ENCODE measurements around the gene PTGDS. TPM values are rescaled to one million over a fixed set of nuclear protein-coding genes. Genes with fewer than 3 reads are reported as not detected.
A peak's percentile ranks its signal among the peaks of the same experiment; 100 is the strongest.

PTGDS gene
- total RNA-seq, 8 experiments from 2014 or later = 1.2 to 273 (median 12.3) TPM

- no peak overlapping the region for H3K4me3 ChIP-seq
- ATAC-seq (replicated peaks in 6 of 8) = no peak
- peaks cover 18 to 27% of the 10 kb centered on the region in 2 donors for H3K4me1 ChIP-seq (replicated peaks in 1 of 2)
- in situ Hi-C loops (cut with MboI; ENCODE audit: low pct_unique_long_range_greater_than_20kb in 2 of 9, low sequenced_read_pairs in 9 of 9, unreplicated experiment in 9 of 9) = no loop called here
- no peak overlapping the region for H3K27ac ChIP-seq
- WGBS, 10 experiments = 86% methylated on average over 1 of the region's 12 CpGs; no CpG with 5 or more reads in 9 of the 10 experiments
These were observed 13.6 kb upstream of the PTGDS start for GRCh38 chr9:136963751-136964150.

GRCh38 chr9:136964171-136964689, 13.1 kb upstream of the PTGDS start:
- H3K4me1 ChIP-seq (replicated peaks in 1 of 2) = peaks cover 20 to 28% of the 10 kb centered on the region in 2 donors
- ATAC-seq (replicated peaks in 6 of 8) = peak in 3 of 8 experiments; percentile 6 to 60 (median 31)
- no peak overlapping the region for H3K27ac ChIP-seq
- in situ Hi-C loops (cut with MboI; ENCODE audit: low pct_unique_long_range_greater_than_20kb in 2 of 9, low sequenced_read_pairs in 9 of 9, unreplicated experiment in 9 of 9) = no loop called here
- 0 to 100% (median 60%) methylated on average over 1 to 13 of the region's 22 CpGs; no CpG with 5 or more reads in 6 of the 10 experiments for WGBS, 10 experiments
- H3K4me3 ChIP-seq = no peak overlapping the region

- 43 to 100% (median 81%) methylated on average over 1 to 8 of the region's 26 CpGs; no CpG with 5 or more reads in 3 of the 10 experiments for WGBS, 10 experiments
- no peak for ATAC-seq (replicated peaks in 6 of 8)
- Histone ChIP-seq H3K4me3 (no peak overlapping the region), H3K4me1 (replicated peaks in 1 of 2) (peaks cover 20 to 29% of the 10 kb centered on the region in 2 donors), H3K27ac (no peak overlapping the region)
- in situ Hi-C loops (cut with MboI; ENCODE audit: low pct_unique_long_range_greater_than_20kb in 2 of 9, low sequenced_read_pairs in 9 of 9, unreplicated experiment in 9 of 9) = no loop called here
These were observed 12.4 kb upstream of the PTGDS start for GRCh38 chr9:136964833-136965422.

GRCh38 chr9:136965771-136966484, 11.4 kb upstream of the PTGDS start:
- no peak overlapping the region for H3K27ac ChIP-seq
- peak; percentile 5 to 84 (median 73) for ATAC-seq (replicated peaks in 6 of 8)
- peaks cover 20 to 28% of the 10 kb centered on the region in 2 donors for H3K4me1 ChIP-seq (replicated peaks in 1 of 2)
- in situ Hi-C loops (cut with MboI; ENCODE audit: low pct_unique_long_range_greater_than_20kb in 2 of 9, low sequenced_read_pairs in 9 of 9, unreplicated experiment in 9 of 9) = no loop called here
- H3K4me3 ChIP-seq = no peak overlapping the region
- WGBS, 10 experiments = 4 to 100% (median 21%) methylated on average over 2 to 15 of the region's 23 CpGs; no CpG with 5 or more reads in 1 of the 10 experiments

- WGBS, 10 experiments = 100% methylated on average over 4 of the region's 17 CpGs; no CpG with 5 or more reads in 9 of the 10 experiments
These were observed 8.8 kb upstream of the PTGDS start for GRCh38 chr9:136968333-136969127.

GRCh38 chr9:136969150-136969549, 8.2 kb upstream of the PTGDS start:
- peak in 3 of 8 experiments; percentile 25 to 65 (median 49) for ATAC-seq (replicated peaks in 6 of 8)

More at GRCh38 chr9:136968333-136969127, 8.8 kb upstream of the PTGDS start:
- Histone ChIP-seq H3K4me3 (no peak overlapping the region), H3K27ac (peak overlapping the region in 1 of 2 donors; percentile 45), H3K4me1 (replicated peaks in 1 of 2) (peaks cover 20 to 21% of the 10 kb centered on the region in 2 donors)
- ATAC-seq (replicated peaks in 6 of 8) = no peak
- in situ Hi-C loops (cut with MboI; ENCODE audit: low pct_unique_long_range_greater_than_20kb in 2 of 9, low sequenced_read_pairs in 9 of 9, unreplicated experiment in 9 of 9) = no loop called here

GRCh38 chr9:136969774-136970173, 7.5 kb upstream of the PTGDS start:
- no CpG with 5 or more reads among the region's 5 CpGs for WGBS, 10 experiments
- no peak overlapping the region for H3K27ac ChIP-seq
- peaks cover 20 to 21% of the 10 kb centered on the region in 2 donors for H3K4me1 ChIP-seq (replicated peaks in 1 of 2)
- no peak for ATAC-seq (replicated peaks in 6 of 8)
- H3K4me3 ChIP-seq = no peak overlapping the region
- in situ Hi-C loops (cut with MboI; ENCODE audit: low pct_unique_long_range_greater_than_20kb in 2 of 9, low sequenced_read_pairs in 9 of 9, unreplicated experiment in 9 of 9) = no loop called here

More at GRCh38 chr9:136969150-136969549, 8.2 kb upstream of the PTGDS start:
- 7 to 100% (median 82%) methylated on average over 3 to 7 of the region's 17 CpGs; no CpG with 5 or more reads in 7 of the 10 experiments for WGBS, 10 experiments
- in situ Hi-C loops (cut with MboI; ENCODE audit: low pct_unique_long_range_greater_than_20kb in 2 of 9, low sequenced_read_pairs in 9 of 9, unreplicated experiment in 9 of 9) = no loop called here
- Histone ChIP-seq H3K4me1 (replicated peaks in 1 of 2) (peaks cover 20 to 21% of the 10 kb centered on the region in 2 donors), H3K27ac (no peak overlapping the region), H3K4me3 (no peak overlapping the region)

- 20 to 100% (median 76%) methylated on average over 1 to 5 of the region's 11 CpGs; no CpG with 5 or more reads in 7 of the 10 experiments for WGBS, 10 experiments
- Histone ChIP-seq H3K4me1 (replicated peaks in 1 of 2) (peaks cover 20 to 21% of the 10 kb centered on the region in 2 donors), H3K4me3 (no peak overlapping the region), H3K27ac (no peak overlapping the region)
- in situ Hi-C loops (cut with MboI; ENCODE audit: low pct_unique_long_range_greater_than_20kb in 2 of 9, low sequenced_read_pairs in 9 of 9, unreplicated experiment in 9 of 9) = no loop called here
- no peak for ATAC-seq (replicated peaks in 6 of 8)
These were observed 6.9 kb upstream of the PTGDS start for GRCh38 chr9:136970361-136970760.

GRCh38 chr9:136971746-136972145, 5.6 kb upstream of the PTGDS start:
- Histone ChIP-seq H3K4me3 (no peak overlapping the region), H3K27ac (no peak overlapping the region), H3K4me1 (replicated peaks in 1 of 2) (peaks cover 11% of the 10 kb centered on the region in 2 donors)
- 60 to 100% (median 90%) methylated on average over 1 to 2 of the region's 14 CpGs; no CpG with 5 or more reads in 7 of the 10 experiments for WGBS, 10 experiments
- ATAC-seq (replicated peaks in 6 of 8) = no peak
- in situ Hi-C loops (cut with MboI; ENCODE audit: low pct_unique_long_range_greater_than_20kb in 2 of 9, low sequenced_read_pairs in 9 of 9, unreplicated experiment in 9 of 9) = no loop called here

GRCh38 chr9:136972335-136972734, 5.0 kb upstream of the PTGDS start:
- Histone ChIP-seq H3K4me3 (no peak overlapping the region), H3K27ac (no peak overlapping the region), H3K4me1 (replicated peaks in 1 of 2) (peaks cover 11 to 13% of the 10 kb centered on the region in 2 donors)
- ATAC-seq (replicated peaks in 6 of 8) = no peak
- in situ Hi-C loops (cut with MboI; ENCODE audit: low pct_unique_long_range_greater_than_20kb in 2 of 9, low sequenced_read_pairs in 9 of 9, unreplicated experiment in 9 of 9) = no loop called here
- WGBS, 10 experiments = no CpG with 5 or more reads among the region's 11 CpGs

GRCh38 chr9:136972743-136973142, 4.6 kb upstream of the PTGDS start:
- Histone ChIP-seq H3K4me1 (replicated peaks in 1 of 2) (peaks cover 11 to 15% of the 10 kb centered on the region in 2 donors), H3K4me3 (no peak overlapping the region), H3K27ac (no peak overlapping the region)
- in situ Hi-C loops (cut with MboI; ENCODE audit: low pct_unique_long_range_greater_than_20kb in 2 of 9, low sequenced_read_pairs in 9 of 9, unreplicated experiment in 9 of 9) = no loop called here
- whole genome bisulfite sequencing, 10 experiments = 72 to 100% (median 80%) methylated on average over 1 to 3 of the region's 13 CpGs; no CpG with 5 or more reads in 7 of the 10 experiments
- no peak for ATAC-seq (replicated peaks in 6 of 8)

GRCh38 chr9:136973618-136974617, 3.4 kb upstream of the PTGDS start:
- Histone ChIP-seq H3K4me3 (no peak overlapping the region), H3K27ac (no peak overlapping the region), H3K4me1 (replicated peaks in 1 of 2) (peaks cover under 1 to 9% of the 10 kb centered on the region in 2 donors)
- 67 to 80% (median 74%) methylated on average over 1 to 12 of the region's 29 CpGs; no CpG with 5 or more reads in 4 of the 10 experiments for WGBS, 10 experiments
- no peak for ATAC-seq (replicated peaks in 6 of 8)
- in situ Hi-C loops (cut with MboI; ENCODE audit: low pct_unique_long_range_greater_than_20kb in 2 of 9, low sequenced_read_pairs in 9 of 9, unreplicated experiment in 9 of 9) = no loop called here
